Liver (tissue), 9 donors: ENCODE measurements around the gene TSPEAR. TPM values are rescaled to one million over a fixed set of nuclear protein-coding genes. Genes with fewer than 3 reads are reported as not detected.

Source experiments
- DNase-seq: peaks from one replicate; pipeline ENCODE4 v3.0.0-alpha.2; 2017; ENCODE audit warnings: low spot score
- H3K27ac ChIP-seq, 2 donors: one replicate each; pipeline ENCODE4 v1.7.0; 2013; ENCODE audit warnings: inconsistent platforms in 2 of 2, low read length in 2 of 2, control low read depth in 1 of 2, low read depth in 1 of 2, mild to moderate bottlenecking in 1 of 2
- H3K27me3 ChIP-seq, 4 donors: one replicate each; pipeline versions ENCODE4 v1.6.1 to v1.7.0; 2013; ENCODE audit warnings: low read length in 3 of 4, inconsistent platforms in 1 of 4, mild to moderate bottlenecking in 1 of 4, moderate library complexity in 1 of 4; ENCODE audit not compliant: control insufficient read depth in 4 of 4, insufficient read depth in 4 of 4
- H3K36me3 ChIP-seq, 4 donors: one replicate each; pipeline versions ENCODE4 v1.6.1 to v1.7.0; 2013; ENCODE audit warnings: low read length in 3 of 4, mild to moderate bottlenecking in 3 of 4, low read depth in 1 of 4, moderate library complexity in 1 of 4; ENCODE audit not compliant: control insufficient read depth in 4 of 4, insufficient read depth in 3 of 4
- H3K4me1 ChIP-seq, 4 donors: one replicate each; pipeline versions ENCODE4 v1.6.1 to v1.7.0; 2013; ENCODE audit warnings: low read length in 3 of 4, mild to moderate bottlenecking in 3 of 4, moderate library complexity in 1 of 4; ENCODE audit not compliant: control insufficient read depth in 4 of 4, insufficient read depth in 4 of 4
- H3K4me3 ChIP-seq, 3 donors: one replicate each; pipeline versions ENCODE4 v1.6.1 to v1.7.0; 2013; ENCODE audit warnings: low read length in 3 of 3, control low read depth in 1 of 3, low read depth in 1 of 3, mild to moderate bottlenecking in 1 of 3
- H3K9ac ChIP-seq, 2 donors: one replicate each; pipeline ENCODE4 v1.7.0; 2013; ENCODE audit warnings: low read length in 2 of 2, mild to moderate bottlenecking in 2 of 2, moderate library complexity in 2 of 2, control low read depth in 1 of 2, low read depth in 1 of 2
- H3K9me3 ChIP-seq, 4 donors: one replicate each; pipeline versions ENCODE4 v1.6.1 to v1.7.0; 2013; ENCODE audit warnings: low read length in 3 of 4; ENCODE audit not compliant: control insufficient read depth in 4 of 4
- ATF3 ChIP-seq: IDR thresholded peaks from 2 replicates; pipeline ENCODE4 v1.6.1; 2016; ENCODE audit warnings: antibody characterized with exemption
- CTCF ChIP-seq: fragments of 150-350 bp; IDR thresholded peaks from 2 replicates; pipeline ENCODE4 v1.5.1; 2017; ENCODE audit warnings: improper control_type of control experiment, low read depth, low read length; ENCODE audit not compliant: missing input control
- EGR1 ChIP-seq, 2 donors: IDR thresholded peaks; 2 replicates each; pipeline ENCODE4 v1.6.1; 2016 to 2018; ENCODE audit warnings: antibody characterized with exemption in 2 of 2, low read depth in 2 of 2
- FOXA1 ChIP-seq: IDR thresholded peaks from 2 replicates; pipeline ENCODE4 v1.6.1; 2016; ENCODE audit warnings: antibody characterized with exemption
- FOXA2 ChIP-seq: IDR thresholded peaks from 2 replicates; pipeline ENCODE4 v1.6.1; 2016; ENCODE audit warnings: antibody characterized with exemption
- GABPA ChIP-seq, 2 donors: IDR thresholded peaks in 1 of 2; conservative IDR thresholded peaks in 1 of 2; 2 replicates each; pipeline ENCODE4 v1.6.1; 2016; ENCODE audit warnings: antibody characterized with exemption in 2 of 2, mild to moderate bottlenecking in 1 of 2, moderate library complexity in 1 of 2
- HNF4A ChIP-seq, 2 donors: conservative IDR thresholded peaks; 2 replicates each; pipeline ENCODE4 v1.6.1; 2016; ENCODE audit warnings: antibody characterized with exemption in 2 of 2, mild to moderate bottlenecking in 2 of 2
- HNF4G ChIP-seq: IDR thresholded peaks from 2 replicates; pipeline ENCODE4 v1.6.1; 2016; ENCODE audit warnings: antibody characterized with exemption
- MAX ChIP-seq: IDR thresholded peaks from 2 replicates; pipeline ENCODE4 v1.6.1; 2016; ENCODE audit warnings: antibody characterized with exemption
- RAD21 ChIP-seq, 2 donors: IDR thresholded peaks; 2 replicates each; pipeline ENCODE4 v1.6.1; 2016; ENCODE audit warnings: antibody characterized with exemption in 2 of 2, mild to moderate bottlenecking in 2 of 2
- REST ChIP-seq: IDR thresholded peaks from 2 replicates; pipeline ENCODE4 v1.6.1; 2016; ENCODE audit warnings: antibody characterized with exemption, mild to moderate bottlenecking
- RXRA ChIP-seq, 2 donors: IDR thresholded peaks; 2 replicates each; pipeline ENCODE4 v1.6.1; 2017 to 2018; ENCODE audit warnings: antibody characterized with exemption in 2 of 2, mild to moderate bottlenecking in 1 of 2
- SP1 ChIP-seq: IDR thresholded peaks from 2 replicates; pipeline ENCODE4 v1.6.1; 2018; ENCODE audit warnings: antibody characterized with exemption, mild to moderate bottlenecking
- TAF1 ChIP-seq: conservative IDR thresholded peaks from 2 replicates; pipeline ENCODE4 v1.6.1; 2016; ENCODE audit warnings: antibody characterized with exemption, mild to moderate bottlenecking
- YY1 ChIP-seq: IDR thresholded peaks from 2 replicates; pipeline ENCODE4 v1.6.1; 2016; ENCODE audit warnings: antibody characterized with exemption, mild to moderate bottlenecking
- ZBTB33 ChIP-seq: IDR thresholded peaks from 2 replicates; pipeline ENCODE4 v1.6.1; 2016; ENCODE audit warnings: antibody characterized with exemption
- WGBS: extraction: QIAGEN DNeasy Blood & Tissue Kit; methylation state at CpG from one replicate; pipeline ENCODE4 v1.1.7; 2013; 5-methylcytosine and 5-hydroxymethylcytosine counted together
- polyA plus RNA-seq, 2 donors: library from polyadenylated mRNA; stranded (reverse) in 1 of 2; unstranded in 1 of 2; fragments of 200-250 nt in 1 of 2; fragments of >200 nt in 1 of 2; fragmentation: Nextera tagmentation in 1 of 2; extraction: Ambion mirVana in 1 of 2; gene quantifications; one replicate each; pipeline versions ENCODE4 v1.2.1 to v1.2.3, GENCODE V29; 2013 to 2015
- total RNA-seq, 2 donors: library from RNA; depleted of rRNA; stranded (reverse); fragments of >200 nt; gene quantifications; one replicate each; pipeline ENCODE4 v1.2.3, GENCODE V29; 2014
- donor health status: healthy.
- donor health status: healthy.
- donor health status: healthy.
- donor health status: healthy.
- donor health status: healthy.

Gene TSPEAR
- total and polyA plus RNA-seq, 4 donors, result under 0.01 to 0.14 (median 0.01) TPM; not detected in 1

- Histone ChIP-seq H3K9ac (no peak overlapping the region), H3K9me3 (peaks cover 0 to 4% (median 2%) of the 10 kb centered on the region in 4 donors), H3K27ac (no peak overlapping the region), H3K4me3 (no peak overlapping the region), H3K27me3 (no peaks in the 10 kb centered on the region), H3K4me1 (peaks cover 0 to 13% (median 3%) of the 10 kb centered on the region in 4 donors), H3K36me3 (no peaks in the 10 kb centered on the region)
- WGBS, result 95% methylated on average over 17 of the region's 17 CpGs
- peak; percentile 24 for DNase-seq
- TF ChIP-seq REST, result no peak
- TF ChIP-seq MAX, result no peak
- TF ChIP-seq FOXA1, result no peak
- no peak for TF ChIP-seq TAF1
- TF ChIP-seq HNF4A (conservative IDR thresholded peaks at IDR 0.05), result no peak
- TF ChIP-seq SP1, result no peak
- TF ChIP-seq GABPA (IDR thresholded peaks at IDR 0.05 in 1 of 2, conservative IDR thresholded peaks at IDR 0.05 in 1 of 2), result no peak
- TF ChIP-seq ZBTB33, result no peak
- no peak for TF ChIP-seq CTCF
- TF ChIP-seq RAD21 (IDR thresholded peaks at IDR 0.05), result no peak
- no peak for TF ChIP-seq FOXA2
- no peak for TF ChIP-seq HNF4G
- TF ChIP-seq RXRA (IDR thresholded peaks at IDR 0.05), result no peak
Measured at GRCh38 chr21:44578371-44579055, 132.9 kb downstream of the TSPEAR start.

- Histone ChIP-seq H3K27ac (no peak overlapping the region), H3K9me3 (peaks cover 0 to 7% (median 1%) of the 10 kb centered on the region in 4 donors), H3K9ac (no peak overlapping the region), H3K4me1 (peaks cover 0 to 13% (median 3%) of the 10 kb centered on the region in 4 donors), H3K4me3 (no peak overlapping the region), H3K36me3 (no peaks in the 10 kb centered on the region), H3K27me3 (no peaks in the 10 kb centered on the region)
- WGBS, result 89% methylated on average over 10 of the region's 10 CpGs
- DNase-seq, result peak; percentile 28
- TF ChIP-seq GABPA (IDR thresholded peaks at IDR 0.05 in 1 of 2, conservative IDR thresholded peaks at IDR 0.05 in 1 of 2) (no peak), ATF3 (no peak), EGR1 (IDR thresholded peaks at IDR 0.05; ENCODE audit: low read depth in 2 of 2) (no peak), REST (no peak), HNF4G (no peak), MAX (no peak), YY1 (no peak)
Measured at GRCh38 chr21:44576025-44576420, 135.3 kb downstream of the TSPEAR start.
